Neural crest cell (in vitro differentiated cells): ENCODE results near the gene ZNF217. TPM values are rescaled to one million over a fixed set of nuclear protein-coding genes. Genes with fewer than 3 reads are reported as not detected.

Experiments used
- DNase-seq: peaks from one replicate; pipeline ENCODE4 v3.0.0; 2021; ENCODE audit warnings: low read depth, mixed read lengths, low spot score
- H3K27ac Mint-ChIP-seq: one replicate; pipeline ENCODE4 v1.8.0; 2021; ENCODE audit warnings: mild to moderate bottlenecking, mixed read lengths; ENCODE audit not compliant: unreplicated experiment
- H3K27me3 Mint-ChIP-seq: 2 replicates; pipeline ENCODE4 v1.8.0; 2021; ENCODE audit warnings: low read depth, mild to moderate bottlenecking, mixed read lengths
- H3K36me3 Mint-ChIP-seq: 2 replicates; pipeline ENCODE4 v1.8.0; 2021; ENCODE audit warnings: low read depth, mild to moderate bottlenecking, mixed read lengths
- H3K4me1 Mint-ChIP-seq: 2 replicates; pipeline ENCODE4 v1.8.0; 2021; ENCODE audit warnings: mixed read lengths
- H3K4me3 Mint-ChIP-seq: one replicate; pipeline ENCODE4 v1.8.0; 2021; ENCODE audit warnings: mild to moderate bottlenecking, mixed read lengths
- H3K9me3 Mint-ChIP-seq: 2 replicates; pipeline ENCODE4 v1.8.0; 2021; ENCODE audit warnings: mixed read lengths
- total RNA-seq: library from RNA; stranded (reverse); gene quantifications from 2 replicates; pipeline ENCODE4 v1.2.1, GENCODE V29; 2021
- TF ChIP-seq, protein P1 (sequence below): fragments of 200-600 bp; sonication (generic); conservative IDR thresholded peaks from 2 replicates; pipeline ENCODE4 v1.5.0; 2021; ENCODE audit warnings: antibody characterized with exemption, mild to moderate bottlenecking

ZNF217 gene
- total RNA-seq, 1 donor from 2014 or later = 35.5 TPM

GRCh38 chr20:53571555-53572286, 21.9 kb downstream of the ZNF217 start:
- H3K9me3 Mint-ChIP-seq = no peaks in the 10 kb centered on the region

DNA sequence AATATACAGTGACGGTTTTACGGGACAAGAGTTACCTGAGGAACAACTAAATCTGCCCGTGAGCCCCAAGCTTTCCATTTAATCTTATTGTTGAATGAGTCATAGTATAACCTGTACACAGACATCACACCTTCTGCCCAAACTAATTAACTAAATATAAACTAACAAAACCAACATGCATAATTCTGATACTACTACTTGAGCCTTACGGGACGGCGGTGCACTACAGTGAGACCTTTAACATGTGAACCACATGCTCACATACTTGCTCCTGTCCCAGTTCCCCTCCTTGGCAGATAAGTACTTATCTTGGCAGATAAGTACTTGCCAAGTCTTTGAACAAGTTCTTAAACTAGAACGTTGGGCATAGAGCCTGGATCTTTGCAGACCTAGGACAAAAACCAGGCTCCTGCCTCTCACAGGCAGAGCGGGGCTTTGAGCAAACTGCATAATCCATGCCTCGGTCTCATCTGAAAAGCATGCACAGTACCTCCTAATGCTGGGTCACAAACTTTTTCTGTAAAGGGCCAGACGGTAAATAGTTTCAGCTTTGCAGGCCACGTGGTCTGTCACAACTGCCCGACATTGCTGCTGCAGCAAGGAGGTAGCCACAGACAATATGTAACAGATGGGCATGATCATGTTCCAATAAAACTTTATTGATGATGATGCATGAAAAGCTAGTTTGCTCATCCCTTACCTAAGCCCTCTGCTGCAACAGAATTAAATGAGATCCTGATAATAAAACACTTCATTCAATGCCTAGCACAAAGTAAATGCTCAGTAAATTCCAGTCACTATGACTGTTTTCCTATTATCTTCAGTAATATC, 23.0 kb downstream of the ZNF217 start:
- Mint-ChIP-seq H3K27ac (no peak overlapping the region), H3K4me1 (no peaks in the 10 kb centered on the region), H3K4me3 (no peak overlapping the region), H3K36me3 (peaks cover 32% of the 10 kb centered on the region), H3K9me3 (no peaks in the 10 kb centered on the region), H3K27me3 (no peaks in the 10 kb centered on the region)
- DNase-seq = no peak
- TF ChIP-seq, protein P1, sequence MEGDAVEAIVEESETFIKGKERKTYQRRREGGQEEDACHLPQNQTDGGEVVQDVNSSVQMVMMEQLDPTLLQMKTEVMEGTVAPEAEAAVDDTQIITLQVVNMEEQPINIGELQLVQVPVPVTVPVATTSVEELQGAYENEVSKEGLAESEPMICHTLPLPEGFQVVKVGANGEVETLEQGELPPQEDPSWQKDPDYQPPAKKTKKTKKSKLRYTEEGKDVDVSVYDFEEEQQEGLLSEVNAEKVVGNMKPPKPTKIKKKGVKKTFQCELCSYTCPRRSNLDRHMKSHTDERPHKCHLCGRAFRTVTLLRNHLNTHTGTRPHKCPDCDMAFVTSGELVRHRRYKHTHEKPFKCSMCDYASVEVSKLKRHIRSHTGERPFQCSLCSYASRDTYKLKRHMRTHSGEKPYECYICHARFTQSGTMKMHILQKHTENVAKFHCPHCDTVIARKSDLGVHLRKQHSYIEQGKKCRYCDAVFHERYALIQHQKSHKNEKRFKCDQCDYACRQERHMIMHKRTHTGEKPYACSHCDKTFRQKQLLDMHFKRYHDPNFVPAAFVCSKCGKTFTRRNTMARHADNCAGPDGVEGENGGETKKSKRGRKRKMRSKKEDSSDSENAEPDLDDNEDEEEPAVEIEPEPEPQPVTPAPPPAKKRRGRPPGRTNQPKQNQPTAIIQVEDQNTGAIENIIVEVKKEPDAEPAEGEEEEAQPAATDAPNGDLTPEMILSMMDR = no peak

More at GRCh38 chr20:53571555-53572286, 21.9 kb downstream of the ZNF217 start:
- TF ChIP-seq, protein P1 = no peak
- Mint-ChIP-seq H3K4me3 (no peak overlapping the region), H3K27ac (no peak overlapping the region), H3K27me3 (no peaks in the 10 kb centered on the region), H3K4me1 (no peaks in the 10 kb centered on the region), H3K36me3 (peaks cover 37% of the 10 kb centered on the region)
- DNase-seq = no peak

DNA sequence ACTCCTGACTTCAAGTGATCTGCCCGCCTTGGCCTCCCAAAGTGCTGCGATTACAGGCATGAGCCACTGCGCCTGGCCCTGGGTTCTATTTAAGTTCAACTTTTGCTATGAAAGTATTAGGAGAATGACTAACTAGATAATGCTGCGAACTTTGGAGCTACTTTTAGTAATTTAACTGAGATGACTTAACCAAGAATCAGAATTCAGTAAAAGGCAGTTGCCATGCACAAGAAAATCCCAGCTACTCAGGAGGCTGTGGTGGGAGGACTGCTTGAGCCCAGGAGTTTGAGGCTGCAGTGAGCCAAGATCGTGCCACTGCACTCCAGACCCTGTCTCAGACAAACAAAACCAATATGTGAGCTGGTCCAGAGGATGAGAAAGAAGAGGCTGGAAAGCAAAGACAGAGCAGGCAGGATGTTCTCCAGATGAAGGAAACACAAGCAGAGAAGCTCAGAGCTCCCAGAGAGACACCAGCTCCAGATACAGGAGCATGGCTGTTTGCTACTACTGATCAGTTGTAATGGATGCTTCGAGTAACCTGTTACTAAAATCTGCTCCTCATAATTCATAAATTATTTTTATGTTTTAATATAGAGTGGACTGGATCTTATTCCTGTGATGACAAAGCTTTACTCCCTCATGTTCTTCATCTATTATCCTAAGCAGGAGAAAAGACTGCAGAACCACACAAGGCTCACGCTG, 23.9 kb downstream of the ZNF217 start:
- no peak overlapping the region for H3K4me3 Mint-ChIP-seq
- H3K9me3 Mint-ChIP-seq = no peaks in the 10 kb centered on the region
- DNase-seq = no peak
- H3K27ac Mint-ChIP-seq = no peak overlapping the region
- no peaks in the 10 kb centered on the region for H3K4me1 Mint-ChIP-seq
- TF ChIP-seq, protein P1 = no peak
- no peaks in the 10 kb centered on the region for H3K27me3 Mint-ChIP-seq
- H3K36me3 Mint-ChIP-seq = peaks cover 29% of the 10 kb centered on the region

DNA sequence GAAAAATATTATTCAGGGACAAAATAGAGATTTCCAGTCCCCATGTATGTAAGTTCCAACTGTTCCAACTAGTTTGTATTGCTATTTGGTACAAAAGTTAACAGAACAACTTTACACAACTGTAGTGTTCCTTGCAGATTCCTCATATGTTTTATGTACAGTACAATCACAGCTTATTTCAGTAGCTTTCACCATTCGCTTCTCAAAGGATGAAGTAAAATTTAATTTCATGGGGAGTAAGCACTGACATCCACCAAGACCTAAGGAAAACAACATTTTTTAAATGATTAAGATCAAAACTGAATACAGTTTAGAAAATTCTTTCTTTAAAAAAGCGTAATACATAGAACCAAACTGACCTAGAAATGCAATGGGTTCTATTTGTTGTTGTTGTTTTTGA, 24.6 kb downstream of the ZNF217 start:
- TF ChIP-seq, protein P1 = no peak
- Mint-ChIP-seq H3K27ac (no peak overlapping the region), H3K36me3 (peaks cover 25% of the 10 kb centered on the region), H3K9me3 (no peaks in the 10 kb centered on the region), H3K4me3 (no peak overlapping the region), H3K27me3 (no peaks in the 10 kb centered on the region), H3K4me1 (no peaks in the 10 kb centered on the region)
- no peak for DNase-seq

DNA sequence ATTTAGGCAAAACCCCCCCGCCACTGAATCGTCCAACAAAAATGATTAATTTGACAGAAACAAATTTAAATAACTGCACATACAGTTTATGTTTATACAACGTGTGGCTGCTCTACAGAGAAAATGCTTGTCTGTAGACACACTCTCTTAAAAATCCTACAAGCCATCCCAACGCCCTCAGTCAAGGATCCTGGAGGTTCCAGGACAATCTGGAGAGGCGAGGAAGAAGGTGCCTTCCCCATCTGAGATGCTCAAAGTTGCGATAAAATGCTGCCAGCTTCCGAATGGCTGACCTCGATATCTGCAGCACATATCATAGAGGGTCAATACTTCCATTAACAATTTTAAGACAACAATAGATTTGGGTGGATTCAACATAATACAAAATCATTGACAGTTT, 25.3 kb downstream of the ZNF217 start:
- DNase-seq = no peak
- H3K9me3 Mint-ChIP-seq = no peaks in the 10 kb centered on the region
- H3K4me3 Mint-ChIP-seq = no peak overlapping the region
- no peaks in the 10 kb centered on the region for H3K4me1 Mint-ChIP-seq
- TF ChIP-seq, protein P1 = no peak
- no peaks in the 10 kb centered on the region for H3K27me3 Mint-ChIP-seq
- peaks cover 24% of the 10 kb centered on the region for H3K36me3 Mint-ChIP-seq
- no peak overlapping the region for H3K27ac Mint-ChIP-seq
